ENCODE measurements around the gene HOXC6.

Gene HOXC6

GRCh38 chr12:54002915-54003389, 25.3 kb upstream of the HOXC6 start:
- DNase-seq = no peak

DNA sequence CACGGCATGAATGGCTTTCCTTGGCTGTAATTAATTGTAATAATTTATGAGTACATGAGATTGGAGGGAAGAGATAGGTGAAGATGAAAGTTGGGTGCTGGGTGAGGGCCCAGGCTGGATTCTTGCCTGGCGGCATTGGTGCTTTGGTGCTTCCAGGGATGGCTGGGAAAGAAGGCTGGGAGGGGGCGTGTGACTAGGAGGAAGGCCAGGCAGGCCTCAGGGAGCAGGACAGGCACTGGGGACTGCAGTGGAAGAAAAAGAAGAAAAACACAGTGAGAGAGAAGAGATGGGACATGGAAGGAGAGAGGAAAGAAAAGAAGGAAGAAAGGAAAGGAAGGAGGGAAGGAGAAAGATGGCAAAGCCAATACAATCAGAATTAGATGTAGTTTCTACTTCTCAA, 24.6 kb upstream of the HOXC6 start:
- no peak for DNase-seq

- no peak for DNase-seq
Observed at GRCh38 chr12:54004063-54004840, 24.0 kb upstream of the HOXC6 start.

GRCh38 chr12:54004841-54005530, 23.3 kb upstream of the HOXC6 start:
- DNase-seq = no peak

- no peak for DNase-seq
Observed at GRCh38 chr12:54005531-54005852, 22.7 kb upstream of the HOXC6 start.

- DNase-seq = peak; percentile 43
Observed at GRCh38 chr12:54005853-54006558, 22.2 kb upstream of the HOXC6 start.

DNA sequence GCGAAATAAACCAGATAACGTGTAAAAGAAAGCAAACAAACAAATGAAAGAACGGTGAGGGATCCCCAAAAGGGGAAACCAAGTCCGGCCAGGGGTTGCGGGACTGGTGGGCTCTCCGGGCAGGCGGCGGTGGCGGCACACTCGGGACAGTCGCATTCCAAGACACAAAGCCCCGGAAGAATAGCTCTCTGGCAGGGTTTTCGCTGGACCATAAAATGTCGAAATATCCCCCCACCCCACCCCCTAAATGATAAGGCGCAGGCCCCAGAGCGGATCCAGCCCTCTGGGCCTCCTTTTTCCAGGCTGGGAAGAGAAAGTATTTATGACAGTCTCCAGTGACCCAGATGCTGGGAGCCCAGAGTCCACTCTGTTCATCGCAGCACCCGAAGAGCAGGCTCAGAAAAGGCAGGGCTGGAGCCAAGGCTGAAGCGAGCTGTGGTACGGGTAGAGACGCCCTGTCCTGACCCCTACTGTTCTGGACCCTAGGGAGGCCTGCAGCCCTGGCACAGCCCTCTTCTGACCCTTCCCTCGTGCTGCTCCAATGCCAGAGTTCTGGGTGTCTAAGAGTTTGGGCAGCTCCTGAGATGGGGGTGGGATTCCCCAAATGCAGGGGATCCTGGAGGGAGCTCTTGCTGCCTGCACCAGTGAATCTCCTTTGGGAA, 21.6 kb upstream of the HOXC6 start:
- no peak for DNase-seq

DNA sequence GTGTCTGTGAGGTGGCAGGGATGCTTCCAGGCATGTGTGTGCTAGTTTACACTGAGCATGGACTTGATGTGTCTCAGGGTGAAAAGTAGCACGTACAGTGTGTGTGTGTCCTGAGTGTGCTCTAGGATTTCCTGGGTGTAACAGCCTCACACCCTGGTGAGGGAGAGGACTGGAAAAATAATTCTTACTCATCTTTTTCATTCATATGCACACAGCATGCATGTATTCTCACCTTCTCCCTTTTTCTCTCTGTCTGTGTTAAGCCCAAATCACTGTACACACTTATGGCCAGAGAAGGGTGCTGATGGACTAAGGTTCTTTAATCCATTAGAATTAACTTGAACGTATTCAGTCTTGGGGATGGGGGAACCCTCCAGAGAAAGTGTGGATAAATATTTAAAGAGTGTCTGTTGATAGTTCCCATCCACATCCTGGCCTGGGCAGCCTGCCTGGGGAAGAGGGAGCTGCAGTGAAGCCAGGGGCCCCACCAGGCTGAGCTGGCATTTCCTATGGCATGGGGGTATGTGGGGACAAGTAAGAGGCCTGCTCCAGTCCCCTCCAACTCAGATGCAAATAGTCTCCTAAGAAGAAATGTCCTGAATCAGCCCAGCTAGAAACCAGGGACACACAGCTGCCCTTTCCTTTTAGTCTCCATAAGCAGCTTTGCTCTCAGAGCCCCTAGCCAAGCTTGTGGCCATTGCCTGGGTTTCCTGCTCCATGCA, 20.5 kb upstream of the HOXC6 start:
- DNase-seq = no peak

DNA sequence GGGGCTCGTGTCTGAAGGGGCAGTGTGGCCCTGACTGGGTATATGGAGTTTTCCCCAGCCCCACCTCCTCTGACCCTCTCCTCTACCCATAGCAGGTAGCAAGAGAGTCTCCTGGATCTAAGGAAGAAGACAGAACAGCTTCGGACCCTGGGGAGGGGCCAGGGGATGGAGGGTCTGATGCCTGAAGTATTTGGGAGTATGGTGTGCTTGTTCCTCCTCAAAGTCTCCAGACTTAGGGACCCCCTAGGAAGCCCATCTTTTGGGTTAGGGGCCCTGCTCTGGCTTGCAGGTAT, 20.0 kb upstream of the HOXC6 start:
- DNase-seq = no peak

- DNase-seq = no peak
Observed at GRCh38 chr12:54009171-54010052, 18.8 kb upstream of the HOXC6 start.

DNA sequence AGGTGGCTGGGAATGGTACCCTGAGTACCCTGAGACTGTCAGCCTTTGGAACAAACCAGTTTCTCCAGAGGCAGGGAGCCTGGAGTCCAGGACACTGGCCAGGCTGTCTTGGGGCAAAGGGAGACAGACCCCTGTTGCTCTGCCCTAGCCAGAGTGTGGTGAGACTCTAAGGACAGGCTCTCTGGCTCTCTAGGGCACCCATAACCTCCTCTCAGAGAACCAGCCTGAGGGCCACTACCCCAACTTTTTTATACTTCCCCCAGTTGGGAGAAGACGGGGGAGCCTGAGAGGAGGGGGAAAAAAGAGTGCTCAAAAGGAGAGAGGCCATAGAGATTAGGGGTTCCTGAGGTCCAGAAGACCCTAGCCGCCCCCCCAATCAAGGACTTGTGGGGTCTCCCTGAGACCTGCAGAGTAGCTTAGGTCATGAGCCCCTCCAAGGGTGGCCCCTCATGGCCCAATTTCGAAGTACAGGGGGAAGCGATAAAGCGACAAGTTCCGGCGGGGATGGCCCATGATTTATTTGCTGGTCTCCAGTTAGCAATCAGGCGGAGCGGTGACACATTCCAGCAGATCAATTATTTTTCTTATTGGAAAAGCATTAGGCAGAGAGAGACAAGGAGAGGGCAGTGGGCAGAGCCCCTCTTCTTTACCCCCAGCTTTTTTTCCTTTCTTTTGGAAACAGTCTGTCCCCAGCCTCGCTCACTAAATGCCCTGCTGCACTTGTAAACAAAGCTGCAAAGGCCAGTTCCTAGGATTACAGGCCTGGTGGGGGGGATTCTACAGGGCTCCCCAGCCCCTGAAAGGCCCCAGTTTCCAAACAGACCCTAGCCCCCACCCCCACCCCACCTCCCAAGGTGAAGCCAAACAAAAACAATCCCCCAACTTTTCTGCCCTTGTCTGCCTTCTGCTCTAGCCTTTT, 17.9 kb upstream of the HOXC6 start:
- no peak for DNase-seq

DNA sequence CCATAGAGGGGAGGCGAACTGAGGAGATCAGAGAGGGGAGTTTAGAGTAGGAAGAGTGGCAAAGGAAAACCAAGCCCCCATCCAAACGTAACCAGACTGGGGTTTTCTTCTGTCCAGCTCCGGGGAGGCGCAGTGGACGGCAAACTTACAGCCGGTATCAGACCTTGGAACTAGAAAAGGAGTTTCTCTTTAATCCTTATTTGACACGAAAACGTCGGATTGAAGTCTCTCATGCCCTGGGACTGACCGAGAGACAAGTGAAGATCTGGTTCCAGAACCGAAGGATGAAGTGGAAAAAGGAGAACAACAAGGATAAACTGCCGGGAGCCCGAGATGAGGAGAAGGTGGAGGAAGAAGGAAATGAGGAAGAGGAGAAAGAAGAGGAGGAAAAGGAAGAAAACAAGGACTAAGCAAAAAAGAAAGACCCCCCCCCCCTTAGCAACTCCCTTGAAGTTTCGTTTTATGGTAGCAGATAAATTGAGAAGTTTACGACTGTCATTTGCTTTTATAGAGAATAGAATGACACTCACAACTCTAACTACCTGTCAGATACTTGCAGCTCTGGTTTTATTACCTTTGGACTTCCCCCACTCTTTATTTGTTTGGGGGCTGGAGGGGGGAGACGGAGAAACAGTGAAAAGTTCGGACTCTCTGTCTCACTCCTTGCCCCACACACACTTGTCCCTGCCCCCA, 17.1 kb upstream of the HOXC6 start:
- DNase-seq = no peak

- no peak for DNase-seq
Observed at GRCh38 chr12:54011665-54012532, 16.3 kb upstream of the HOXC6 start.

DNA sequence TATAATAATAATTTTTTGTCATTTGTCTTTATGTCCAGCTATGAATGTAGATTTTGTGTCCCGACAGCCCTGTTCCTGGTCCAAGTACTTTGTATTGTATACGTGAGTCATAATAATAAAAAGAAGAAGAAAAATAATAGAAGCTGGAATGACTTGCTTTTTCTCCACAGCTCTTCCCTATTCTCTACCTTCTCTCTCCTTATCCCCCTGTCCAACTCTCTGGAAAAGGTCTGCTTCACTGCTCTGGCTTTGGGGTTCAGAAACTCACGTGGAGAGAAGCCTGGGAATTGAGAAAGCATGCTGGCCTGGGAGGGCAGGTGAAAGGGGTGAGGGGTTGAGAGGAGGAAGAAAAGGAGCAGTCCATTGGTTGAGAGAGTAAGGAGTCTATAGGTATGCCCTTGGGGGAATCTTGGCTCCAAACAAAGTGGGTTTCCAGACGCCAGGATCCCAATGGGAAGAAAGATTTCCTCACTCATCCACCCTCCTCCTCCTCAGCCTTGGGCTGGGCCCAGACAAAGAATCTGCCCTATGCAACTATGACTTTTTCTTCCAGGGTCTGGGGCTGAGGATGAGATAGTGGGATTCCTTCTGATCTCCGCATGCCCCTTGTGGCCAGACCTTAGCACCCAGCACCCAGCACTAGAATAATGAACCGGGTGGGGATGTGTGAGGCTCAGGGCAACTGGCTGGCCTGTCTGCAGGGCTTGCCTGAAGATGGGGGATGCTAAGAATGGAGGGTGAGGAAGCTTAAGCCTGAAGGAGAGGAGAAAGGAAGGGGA, 15.4 kb upstream of the HOXC6 start:
- DNase-seq = no peak

DNA sequence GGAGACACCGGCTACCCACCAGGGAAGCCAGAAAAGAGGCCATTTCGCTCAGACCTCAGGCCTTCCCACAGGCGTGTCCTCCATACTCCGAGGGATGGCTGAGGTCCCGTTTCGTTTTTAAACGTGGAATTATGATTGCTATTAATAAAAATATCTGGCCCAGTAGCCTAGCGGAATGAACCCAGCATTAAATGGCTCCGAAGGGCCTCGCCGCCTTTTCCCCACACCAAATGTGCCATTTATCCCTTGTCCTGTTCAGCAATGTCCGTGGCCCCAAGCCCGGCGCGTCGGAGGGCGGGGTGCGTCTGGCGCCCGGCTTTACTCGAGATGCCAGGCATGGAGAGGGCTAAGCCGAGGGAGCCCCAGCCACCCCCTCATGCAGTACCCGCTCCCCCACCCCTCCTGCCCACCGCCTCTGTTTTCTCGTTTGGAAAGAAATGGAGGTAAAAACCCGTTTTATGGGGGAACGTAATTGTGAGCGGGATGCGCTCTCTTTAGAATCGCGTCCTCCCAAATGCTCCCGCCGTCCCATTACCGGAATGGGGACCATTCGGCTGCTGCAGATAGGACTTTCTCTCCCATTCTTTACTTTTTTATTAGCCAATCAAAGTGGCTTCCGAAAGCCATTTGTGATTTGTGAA, 13.7 kb upstream of the HOXC6 start:
- DNase-seq = no peak

DNA sequence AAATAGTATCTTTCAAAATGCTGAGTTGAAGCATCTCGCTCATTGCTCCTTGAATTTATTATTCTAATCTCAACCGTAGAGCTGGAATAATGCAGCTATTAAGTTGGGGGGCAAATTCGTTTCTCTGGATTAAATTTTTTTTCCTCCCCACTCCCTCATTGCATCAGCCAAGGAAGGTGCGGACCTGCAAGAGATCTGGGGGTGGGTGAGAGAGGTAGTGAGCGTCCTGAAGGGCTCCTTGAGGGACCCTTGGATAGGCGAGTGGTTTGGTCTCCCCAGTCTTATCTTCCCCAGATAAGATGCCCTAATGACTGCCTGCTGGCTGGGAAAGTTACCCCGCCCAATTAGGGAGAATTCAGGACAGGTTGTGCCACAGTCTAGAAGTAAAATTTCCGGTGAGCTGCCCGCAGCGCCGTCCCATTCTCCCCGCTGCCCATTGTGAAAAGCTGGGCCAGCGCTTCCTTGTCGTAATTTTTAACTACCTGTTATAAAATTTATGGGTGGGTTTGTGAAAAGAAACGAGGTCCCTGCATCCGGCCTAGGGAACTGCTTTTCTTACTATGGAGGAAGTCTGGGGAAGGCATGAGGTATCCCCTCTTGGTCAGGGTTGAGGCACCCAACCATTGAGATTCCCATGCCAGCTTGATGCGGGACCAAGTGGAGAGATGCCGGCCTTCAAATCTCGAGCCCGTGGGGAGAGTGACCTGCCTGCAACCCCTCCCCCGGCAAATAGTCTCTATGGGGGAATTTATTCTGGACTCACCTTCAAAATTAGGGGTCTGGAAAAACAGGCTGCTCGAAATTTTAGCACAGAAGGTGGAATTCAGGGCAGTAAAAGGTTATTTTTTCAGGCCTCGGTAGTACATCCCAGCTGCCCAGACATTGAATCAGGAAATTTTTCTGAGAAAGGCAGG, 13.0 kb upstream of the HOXC6 start:
- no peak for DNase-seq

DNA sequence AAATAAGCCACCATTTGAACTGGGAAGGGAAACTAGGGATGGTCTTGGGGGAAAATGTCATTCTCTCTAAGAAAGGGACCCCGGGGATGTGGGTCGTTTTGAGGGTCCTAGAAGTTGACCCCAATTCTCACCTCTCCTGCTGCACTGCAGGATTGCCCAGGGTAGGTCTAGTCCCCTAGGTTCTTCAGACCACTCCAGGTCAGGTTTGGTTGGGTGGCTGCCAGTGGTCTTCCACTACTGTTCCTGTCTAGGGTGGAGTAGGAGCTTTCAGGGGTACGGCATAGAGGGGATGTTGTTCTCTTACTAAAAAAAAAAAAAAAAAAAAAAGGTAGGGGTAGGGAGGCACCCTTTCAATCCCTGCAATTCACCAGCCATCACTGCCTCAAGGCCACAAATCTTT, 12.2 kb upstream of the HOXC6 start:
- no peak for DNase-seq

Data from DMS79 treated with DMSO at 0.1 percent for 48 hours (cell line).